Activated CD4-positive, alpha-beta memory T cell treated with anti-CD3 and anti-CD28 coated beads, Interleukin-2, amount 10 ng/mL, durations not matched to agents 7 days and 5 days (primary cell): ENCODE data around the gene CNTN4. TPM values are rescaled to one million over a fixed set of nuclear protein-coding genes. Genes with fewer than 3 reads are reported as not detected.
"Not testable (repeated sequence)": the region's sequence is repeated elsewhere in the genome, so short reads cannot be mapped to it uniquely, and the experiment has no call there.

Experiments
- CTCF ChIA-PET: fragments of 350-600 bp; sonication (Branson Sonifier 250); formaldehyde crosslinking; loops from one replicate; lab custom pipeline; 2021; ENCODE audit warnings: antibody characterized with exemption, inconsistent platforms; lab: Charles Lee
- POLR2A ChIA-PET: fragments of 350-600 bp; sonication (Branson Sonifier 250); formaldehyde crosslinking; loops from one replicate; lab custom pipeline; 2021; ENCODE audit warnings: antibody characterized with exemption; lab: Charles Lee
- DNase-seq: peaks from one replicate; pipeline ENCODE4 v3.0.0-alpha.2; 2020
- H3K27ac Mint-ChIP-seq: one replicate; pipeline ENCODE4 v1.8.0; 2021; ENCODE audit warnings: mild to moderate bottlenecking, mixed read lengths
- H3K27me3 Mint-ChIP-seq: one replicate; pipeline ENCODE4 v1.8.0; 2021; ENCODE audit warnings: mixed read lengths
- H3K36me3 Mint-ChIP-seq: one replicate; pipeline ENCODE4 v1.8.0; 2021; ENCODE audit warnings: low read depth, mixed read lengths
- H3K4me1 Mint-ChIP-seq: one replicate; pipeline ENCODE4 v1.8.0; 2021; ENCODE audit warnings: mixed read lengths
- H3K4me3 Mint-ChIP-seq: one replicate; pipeline ENCODE4 v1.8.0; 2021; ENCODE audit warnings: mild to moderate bottlenecking, mixed read lengths
- H3K9me3 Mint-ChIP-seq: one replicate; pipeline ENCODE4 v1.8.0; 2021; ENCODE audit warnings: mixed read lengths
- total RNA-seq, 2 experiments: library from RNA; stranded (reverse); gene quantifications; one replicate each; pipeline ENCODE4 v1.2.3, GENCODE V29; 2021

The CNTN4 gene
- total RNA-seq, 2 experiments from 2014 or later, result not detected

GRCh38 chr3:2978977-2979732, 880.5 kb downstream of the CNTN4 start:
- ChIA-PET POLR2A (no interaction called here), CTCF (interaction anchor here (0.6 kb wide), 1 partner anchor 50 kb away, joined by 3 read pairs; no protein-coding TSS in a partner anchor)
- no peak for DNase-seq
- H3K9me3 Mint-ChIP-seq, result no peaks in the 10 kb centered on the region
- no peaks in the 10 kb centered on the region for H3K4me1 Mint-ChIP-seq
- H3K36me3 Mint-ChIP-seq, result no peaks in the 10 kb centered on the region
- no peaks in the 10 kb centered on the region for H3K27me3 Mint-ChIP-seq
- no peak overlapping the region for H3K4me3 Mint-ChIP-seq
- H3K27ac Mint-ChIP-seq, result no peak overlapping the region

GRCh38 chr3:2984005-2984830, 885.6 kb downstream of the CNTN4 start:
- Mint-ChIP-seq H3K27ac (no peak overlapping the region), H3K27me3 (no peaks in the 10 kb centered on the region), H3K36me3 (no peaks in the 10 kb centered on the region), H3K9me3 (no peaks in the 10 kb centered on the region), H3K4me1 (no peaks in the 10 kb centered on the region), H3K4me3 (no peak overlapping the region)
- no peak for DNase-seq
- ChIA-PET POLR2A (no interaction called here), CTCF (no interaction called here)

GRCh38 chr3:2984831-2985220, 886.2 kb downstream of the CNTN4 start:
- no peak overlapping the region for H3K4me3 Mint-ChIP-seq
- no peaks in the 10 kb centered on the region for H3K4me1 Mint-ChIP-seq
- ChIA-PET CTCF (no interaction called here), POLR2A (no interaction called here)
- no peak overlapping the region for H3K27ac Mint-ChIP-seq
- no peaks in the 10 kb centered on the region for H3K27me3 Mint-ChIP-seq
- DNase-seq, result no peak
- H3K9me3 Mint-ChIP-seq, result no peaks in the 10 kb centered on the region
- no peaks in the 10 kb centered on the region for H3K36me3 Mint-ChIP-seq

GRCh38 chr3:2985479-2985878, 886.8 kb downstream of the CNTN4 start:
- ChIA-PET CTCF (no interaction called here), POLR2A (no interaction called here)
- Mint-ChIP-seq H3K27ac (no peak overlapping the region), H3K9me3 (no peaks in the 10 kb centered on the region), H3K4me3 (no peak overlapping the region), H3K4me1 (no peaks in the 10 kb centered on the region), H3K27me3 (no peaks in the 10 kb centered on the region), H3K36me3 (no peaks in the 10 kb centered on the region)
- DNase-seq, result no peak

- peaks cover 2% of the 10 kb centered on the region for H3K27me3 Mint-ChIP-seq
- no peak overlapping the region for H3K4me3 Mint-ChIP-seq
- DNase-seq, result no peak
- ChIA-PET POLR2A (no interaction called here), CTCF (no interaction called here)
- H3K36me3 Mint-ChIP-seq, result no peaks in the 10 kb centered on the region
- peaks cover 2% of the 10 kb centered on the region for H3K4me1 Mint-ChIP-seq
- H3K27ac Mint-ChIP-seq, result no peak overlapping the region
- H3K9me3 Mint-ChIP-seq, result no peaks in the 10 kb centered on the region
These were observed 893.9 kb downstream of the CNTN4 start for GRCh38 chr3:2992534-2992933.

GRCh38 chr3:2993130-2993529, 894.5 kb downstream of the CNTN4 start:
- H3K4me3 Mint-ChIP-seq, POLR2A ChIA-PET, H3K9me3 Mint-ChIP-seq, H3K4me1 Mint-ChIP-seq, DNase-seq, H3K36me3 Mint-ChIP-seq, H3K27me3 Mint-ChIP-seq, CTCF ChIA-PET, H3K27ac Mint-ChIP-seq: not testable (repeated sequence)

GRCh38 chr3:2993736-2994135, 895.1 kb downstream of the CNTN4 start:
- H3K36me3 Mint-ChIP-seq, result no peaks in the 10 kb centered on the region
- POLR2A ChIA-PET, result no interaction called here
- peaks cover 2% of the 10 kb centered on the region for H3K4me1 Mint-ChIP-seq
- peaks cover 2% of the 10 kb centered on the region for H3K27me3 Mint-ChIP-seq
- H3K9me3 Mint-ChIP-seq, result no peaks in the 10 kb centered on the region
- CTCF ChIA-PET, result no interaction called here
- no peak overlapping the region for H3K4me3 Mint-ChIP-seq
- H3K27ac Mint-ChIP-seq, result no peak overlapping the region
- DNase-seq, result no peak

- POLR2A ChIA-PET, result no interaction called here
- peaks cover 2% of the 10 kb centered on the region for H3K27me3 Mint-ChIP-seq
- no peak for DNase-seq
- peaks cover 2% of the 10 kb centered on the region for H3K4me1 Mint-ChIP-seq
- H3K9me3 Mint-ChIP-seq, result no peaks in the 10 kb centered on the region
- CTCF ChIA-PET, result no interaction called here
- H3K27ac Mint-ChIP-seq, result no peak overlapping the region
- no peak overlapping the region for H3K4me3 Mint-ChIP-seq
- H3K36me3 Mint-ChIP-seq, result no peaks in the 10 kb centered on the region
These were observed 896.5 kb downstream of the CNTN4 start for GRCh38 chr3:2995195-2995594.

GRCh38 chr3:3005146-3005744, 906.6 kb downstream of the CNTN4 start:
- Mint-ChIP-seq H3K27me3 (peaks cover 2% of the 10 kb centered on the region), H3K4me3 (no peak overlapping the region), H3K4me1 (no peaks in the 10 kb centered on the region), H3K36me3 (no peaks in the 10 kb centered on the region), H3K9me3 (no peaks in the 10 kb centered on the region), H3K27ac (no peak overlapping the region)
- DNase-seq, result no peak
- ChIA-PET POLR2A (interaction anchor here (0.7 kb wide), 1 partner anchor 740 kb away, joined by 3 read pairs; no protein-coding TSS in a partner anchor), CTCF (no interaction called here)

GRCh38 chr3:3013317-3014052, 914.8 kb downstream of the CNTN4 start:
- no peaks in the 10 kb centered on the region for H3K4me1 Mint-ChIP-seq
- CTCF ChIA-PET, result no interaction called here
- H3K9me3 Mint-ChIP-seq, result no peaks in the 10 kb centered on the region
- no peaks in the 10 kb centered on the region for H3K36me3 Mint-ChIP-seq
- H3K4me3 Mint-ChIP-seq, result no peak overlapping the region
- H3K27ac Mint-ChIP-seq, result no peak overlapping the region
- no peak for DNase-seq
- peaks cover 17% of the 10 kb centered on the region for H3K27me3 Mint-ChIP-seq
- POLR2A ChIA-PET, result no interaction called here

GRCh38 chr3:3015185-3016089, 916.8 kb downstream of the CNTN4 start:
- Mint-ChIP-seq H3K9me3 (no peaks in the 10 kb centered on the region), H3K4me3 (no peak overlapping the region), H3K27ac (no peak overlapping the region), H3K4me1 (no peaks in the 10 kb centered on the region), H3K27me3 (peaks cover 17% of the 10 kb centered on the region), H3K36me3 (no peaks in the 10 kb centered on the region)
- ChIA-PET POLR2A (no interaction called here), CTCF (no interaction called here)
- DNase-seq, result no peak

- POLR2A ChIA-PET, result no interaction called here
- Mint-ChIP-seq H3K4me1 (no peaks in the 10 kb centered on the region), H3K27ac (no peak overlapping the region), H3K36me3 (no peaks in the 10 kb centered on the region), H3K4me3 (no peak overlapping the region), H3K27me3 (peaks cover 17% of the 10 kb centered on the region), H3K9me3 (no peaks in the 10 kb centered on the region)
- CTCF ChIA-PET, result no interaction called here
- DNase-seq, result no peak
These were observed 917.6 kb downstream of the CNTN4 start for GRCh38 chr3:3016226-3016625.
